ENCODE measurements around the gene ARNT2. TPM values are rescaled to one million over a fixed set of nuclear protein-coding genes. Genes with fewer than 3 reads are reported as not detected.
A peak's percentile ranks its signal among the peaks of the same experiment; 100 is the strongest.

Gene ARNT2
- total RNA-seq, 1 experiment from 2014 or later, result 16.8 TPM

GRCh38 chr15:80401456-80401855 is 2.7 kb upstream of the ARNT2 start:
- Histone ChIP-seq H3K27ac (ENCODE audit: low read length) (no peak overlapping the region), H3K4me1 (ENCODE audit: control insufficient read depth, insufficient read depth, low read length) (no peaks in the 10 kb centered on the region), H3K27me3 (ENCODE audit: control insufficient read depth, insufficient read depth, low read length) (peaks cover 30% of the 10 kb centered on the region), H3K9me3 (ENCODE audit: control insufficient read depth, insufficient read depth, low read depth, low read length) (no peaks in the 10 kb centered on the region), H3K36me3 (ENCODE audit: control insufficient read depth, insufficient read depth, low read length) (no peaks in the 10 kb centered on the region), H3K4me3 (ENCODE audit: low read depth in 2 of 2, low read length in 2 of 2) (no peak overlapping the region)
- TF ChIP-seq POLR2AphosphoS5 (IDR thresholded peaks at IDR 0.05; ENCODE audit: low read depth, low read length) (no peak), REST (IDR thresholded peaks at IDR 0.05; ENCODE audit: insufficient read depth in 1 of 2, low read depth in 2 of 2, low read length in 1 of 2) (no peak), SIN3A (IDR thresholded peaks at IDR 0.05; ENCODE audit: borderline replicate concordance, insufficient read depth, low read depth, low read length) (no peak), TCF7L2 (IDR thresholded peaks at IDR 0.05; ENCODE audit: low read depth, low read length) (no peak), CTCF (IDR thresholded peaks at IDR 0.05) (no peak)
- intact Hi-C loops (cut with micrococcal nuclease; ENCODE audit: unreplicated experiment) (no loop called here), in situ Hi-C loops (cut with HindIII; ENCODE audit: low pct_unique_long_range_greater_than_20kb, low sequenced_read_pairs) (no loop called here)
- ChIA-PET POLR2A (no interaction called here), CTCF (no interaction called here)
- BruUV-seq (replicated peaks), result TSS peak; percentile 65
- no peak for ATAC-seq
- DNase-seq (ENCODE audit: low read depth, low spot score), result no peak

- BruUV-seq (replicated peaks), result no TSS peak
- POLR2A ChIA-PET, result interaction anchor here (0.7 kb wide), 1 partner anchor 49 kb away, joined by 3 read pairs; no protein-coding TSS in a partner anchor
- H3K27me3 ChIP-seq (ENCODE audit: control insufficient read depth, insufficient read depth, low read length), result peaks cover 33% of the 10 kb centered on the region
- H3K36me3 ChIP-seq (ENCODE audit: control insufficient read depth, insufficient read depth, low read length), result no peaks in the 10 kb centered on the region
- H3K9me3 ChIP-seq (ENCODE audit: control insufficient read depth, insufficient read depth, low read depth, low read length), result no peaks in the 10 kb centered on the region
- H3K27ac ChIP-seq (ENCODE audit: low read length), result no peak overlapping the region
- TF ChIP-seq SIN3A (IDR thresholded peaks at IDR 0.05; ENCODE audit: borderline replicate concordance, insufficient read depth, low read depth, low read length), result no peak
- TF ChIP-seq CTCF (IDR thresholded peaks at IDR 0.05), result no peak
- no peaks in the 10 kb centered on the region for H3K4me1 ChIP-seq (ENCODE audit: control insufficient read depth, insufficient read depth, low read length)
- no peak overlapping the region for H3K4me3 ChIP-seq (ENCODE audit: low read depth in 2 of 2, low read length in 2 of 2)
- CTCF ChIA-PET, result no interaction called here
- in situ Hi-C loops (cut with HindIII; ENCODE audit: low pct_unique_long_range_greater_than_20kb, low sequenced_read_pairs), result no loop called here
- DNase-seq (ENCODE audit: low read depth, low spot score), result no peak
- intact Hi-C loops (cut with micrococcal nuclease; ENCODE audit: unreplicated experiment), result no loop called here
- no peak for ATAC-seq
Measured at GRCh38 chr15:80402339-80402738, 1.8 kb upstream of the ARNT2 start.

- H3K4me3 ChIP-seq (ENCODE audit: low read depth in 2 of 2, low read length in 2 of 2), result peak overlapping the region; percentile 46 to 48
- no peaks in the 10 kb centered on the region for H3K9me3 ChIP-seq (ENCODE audit: control insufficient read depth, insufficient read depth, low read depth, low read length)
- in situ Hi-C loops (cut with HindIII; ENCODE audit: low pct_unique_long_range_greater_than_20kb, low sequenced_read_pairs), result no loop called here
- intact Hi-C loops (cut with micrococcal nuclease; ENCODE audit: unreplicated experiment), result no loop called here
- BruUV-seq (replicated peaks), result no TSS peak
- no peaks in the 10 kb centered on the region for H3K4me1 ChIP-seq (ENCODE audit: control insufficient read depth, insufficient read depth, low read length)
- TF ChIP-seq REST (IDR thresholded peaks at IDR 0.05; ENCODE audit: insufficient read depth in 1 of 2, low read depth in 2 of 2, low read length in 1 of 2), result no peak
- TF ChIP-seq POLR2AphosphoS5 (IDR thresholded peaks at IDR 0.05; ENCODE audit: low read depth, low read length), result no peak
- TF ChIP-seq TCF7L2 (IDR thresholded peaks at IDR 0.05; ENCODE audit: low read depth, low read length), result no peak
- no peak for TF ChIP-seq SIN3A (IDR thresholded peaks at IDR 0.05; ENCODE audit: borderline replicate concordance, insufficient read depth, low read depth, low read length)
- no peak for TF ChIP-seq CTCF (IDR thresholded peaks at IDR 0.05)
- no peaks in the 10 kb centered on the region for H3K36me3 ChIP-seq (ENCODE audit: control insufficient read depth, insufficient read depth, low read length)
- peak; percentile 64 for ATAC-seq
- ChIA-PET CTCF (no interaction called here), POLR2A (no interaction called here)
- H3K27me3 ChIP-seq (ENCODE audit: control insufficient read depth, insufficient read depth, low read length), result peaks cover 31% of the 10 kb centered on the region
- no peak for DNase-seq (ENCODE audit: low read depth, low spot score)
- H3K27ac ChIP-seq (ENCODE audit: low read length), result no peak overlapping the region
Measured at GRCh38 chr15:80403712-80404056, 498 bp upstream of the ARNT2 start.
